Femur (tissue), 1 donor: ENCODE measurements around the gene PEX11G.

Source experiments
- DNase-seq: peaks from one replicate; pipeline ENCODE4 v3.0.0-alpha.2; 2017

The PEX11G gene

DNA sequence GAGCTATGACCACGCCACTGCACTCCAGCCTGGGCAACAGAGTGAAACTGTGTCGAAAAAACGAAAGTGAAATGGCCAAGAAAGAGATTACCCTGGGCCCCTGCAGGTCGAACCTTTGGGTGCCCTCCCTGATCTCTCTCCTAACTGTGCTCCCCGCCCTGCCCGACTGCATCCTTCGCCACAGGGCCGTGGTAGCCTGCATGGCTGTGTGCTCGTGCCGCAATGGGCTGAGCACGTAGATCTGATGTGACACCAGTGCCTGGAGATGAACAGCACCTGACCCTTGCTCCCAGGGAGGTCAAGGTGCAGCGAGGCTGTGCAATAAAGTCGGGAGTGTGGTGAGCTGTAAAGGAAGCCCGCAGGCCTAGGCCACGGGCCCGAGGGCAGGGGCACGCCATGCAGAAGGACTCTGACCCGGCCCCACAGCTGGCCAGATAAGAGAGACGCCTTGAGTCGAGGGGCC, 60.2 kb downstream of the PEX11G start:
- no peak for DNase-seq

- no peak for DNase-seq
Observed at GRCh38 chr19:7427944-7428343, 60.9 kb downstream of the PEX11G start.

DNA sequence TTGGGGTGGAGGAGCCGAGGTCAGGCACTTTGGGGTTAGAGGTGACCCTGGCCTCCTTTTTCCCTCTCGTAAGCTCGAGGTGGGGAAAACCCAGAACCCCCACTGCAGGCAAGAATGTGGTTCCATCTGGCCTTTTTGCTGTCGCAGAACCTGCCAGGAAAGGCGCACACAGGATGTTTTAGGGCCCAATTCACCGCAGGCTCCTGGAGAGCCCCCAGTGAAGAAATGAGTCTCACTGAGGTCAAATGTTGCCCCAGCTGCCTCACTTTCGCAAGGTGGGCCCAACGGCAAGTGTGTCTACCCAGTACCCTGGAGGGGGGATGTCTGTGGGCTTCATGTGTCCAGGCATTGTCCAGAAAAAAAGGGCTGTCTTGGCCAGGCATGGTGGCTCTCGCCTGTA, 61.8 kb downstream of the PEX11G start:
- DNase-seq = no peak
